Immature natural killer cell (primary cell): ENCODE data around the gene CDH16. TPM values are rescaled to one million over a fixed set of nuclear protein-coding genes. Genes with fewer than 3 reads are reported as not detected.
A peak's percentile ranks its signal among the peaks of the same experiment; 100 is the strongest.

Experiments
- DNase-seq, 3 donors: peaks; one replicate each; pipeline ENCODE4 v3.0.0; 2022; ENCODE audit warnings: mixed read lengths in 1 of 3
- H3K27ac Mint-ChIP-seq, 6 donors: one replicate each; pipeline ENCODE4 v1.8.0; 2020; ENCODE audit warnings: mixed read lengths in 6 of 6, mild to moderate bottlenecking in 5 of 6, inconsistent platforms in 4 of 6, moderate library complexity in 3 of 6
- H3K27me3 Mint-ChIP-seq, 3 donors: one replicate each; pipeline ENCODE4 v1.8.0; 2020 to 2021; ENCODE audit warnings: low read depth in 3 of 3, mild to moderate bottlenecking in 3 of 3, mixed read lengths in 3 of 3, moderate library complexity in 3 of 3, inconsistent platforms in 1 of 3
- H3K36me3 Mint-ChIP-seq, 3 donors: one replicate each; pipeline ENCODE4 v1.8.0; 2020; ENCODE audit warnings: mixed read lengths in 3 of 3, inconsistent platforms in 2 of 3, mild to moderate bottlenecking in 2 of 3
- H3K4me1 Mint-ChIP-seq, 2 donors: one replicate each; pipeline ENCODE4 v1.8.0; 2020; ENCODE audit warnings: inconsistent platforms in 2 of 2, mild to moderate bottlenecking in 2 of 2, mixed read lengths in 2 of 2, moderate library complexity in 1 of 2
- H3K4me3 Mint-ChIP-seq, 5 donors: one replicate each; pipeline ENCODE4 v1.8.0; 2020; ENCODE audit warnings: mild to moderate bottlenecking in 5 of 5, mixed read lengths in 5 of 5, inconsistent platforms in 3 of 5, moderate library complexity in 3 of 5
- H3K9me3 Mint-ChIP-seq, 6 donors: one replicate each; pipeline ENCODE4 v1.8.0; 2020; ENCODE audit warnings: mild to moderate bottlenecking in 6 of 6, mixed read lengths in 6 of 6, inconsistent platforms in 4 of 6, moderate library complexity in 3 of 6
- polyA plus RNA-seq, 3 donors: library from polyadenylated mRNA; unstranded; fragments of 300-500 nt; fragmentation: Illumina TruSeq; gene quantifications; one replicate each; pipeline ENCODE4 v1.2.3, GENCODE V29; 2021

The CDH16 gene
- polyA plus RNA-seq, 3 donors from 2014 or later, result not detected

- Mint-ChIP-seq H3K4me1 (peaks cover 24 to 29% of the 10 kb centered on the region in 2 donors), H3K36me3 (peaks cover 0 to 6% (median 0%) of the 10 kb centered on the region in 3 donors), H3K27ac (no peak overlapping the region), H3K27me3 (peaks cover 5 to 12% (median 7%) of the 10 kb centered on the region in 3 donors), H3K4me3 (no peak overlapping the region), H3K9me3 (no peaks in the 10 kb centered on the region)
- peak in 1 of 3 donors; percentile 26 for DNase-seq
Measured at GRCh38 chr16:66928702-66929388, 10.2 kb upstream of the CDH16 start.

GRCh38 chr16:66927918-66928649, 9.4 kb upstream of the CDH16 start:
- Mint-ChIP-seq H3K4me1 (peaks cover 16 to 22% of the 10 kb centered on the region in 2 donors), H3K4me3 (no peak overlapping the region), H3K36me3 (peaks cover 0 to 2% (median 0%) of the 10 kb centered on the region in 3 donors), H3K9me3 (no peaks in the 10 kb centered on the region), H3K27ac (peak overlapping the region in 2 of 6 donors; percentile 26 to 61), H3K27me3 (peaks cover 4 to 10% (median 6%) of the 10 kb centered on the region in 3 donors)
- DNase-seq, result no peak

GRCh38 chr16:66926961-66927436, 8.3 kb upstream of the CDH16 start:
- Mint-ChIP-seq H3K4me1 (peaks cover 5 to 12% of the 10 kb centered on the region in 2 donors), H3K4me3 (no peak overlapping the region), H3K27ac (no peak overlapping the region), H3K36me3 (no peaks in the 10 kb centered on the region), H3K9me3 (no peaks in the 10 kb centered on the region), H3K27me3 (peaks cover 1 to 10% (median 5%) of the 10 kb centered on the region in 3 donors)
- no peak for DNase-seq

GRCh38 chr16:66926171-66926947, 7.7 kb upstream of the CDH16 start:
- Mint-ChIP-seq H3K36me3 (no peaks in the 10 kb centered on the region), H3K27ac (no peak overlapping the region), H3K9me3 (no peaks in the 10 kb centered on the region), H3K27me3 (peaks cover 1 to 11% (median 6%) of the 10 kb centered on the region in 3 donors), H3K4me1 (peaks cover 0 to 12% of the 10 kb centered on the region in 2 donors), H3K4me3 (peak overlapping the region in 3 of 5 donors; percentile 74 to 85 (median 79))
- DNase-seq, result no peak

- peak; percentile 18 to 48 (median 32) for DNase-seq
- Mint-ChIP-seq H3K36me3 (no peaks in the 10 kb centered on the region), H3K27me3 (peaks cover 1 to 16% (median 9%) of the 10 kb centered on the region in 3 donors), H3K4me1 (peaks cover 0 to 12% of the 10 kb centered on the region in 2 donors), H3K27ac (peak within 1 kb of the TSS in 2 of 6 donors; percentile 40 to 53), H3K4me3 (peak within 1 kb of the TSS; percentile 71 to 85 (median 79)), H3K9me3 (no peaks in the 10 kb centered on the region)
Measured at GRCh38 chr16:66925322-66925840, 6.7 kb upstream of the CDH16 start, which contains the start of gene RRAD. TSS of gene RRAD (minus strand) at chr16:66925535. CDS start at chr16:66925179, 356 bp downstream.

GRCh38 chr16:66924527-66925321, 6.0 kb upstream of the CDH16 start:
- peak; percentile 47 to 61 (median 54) for DNase-seq
- no peaks in the 10 kb centered on the region for H3K36me3 Mint-ChIP-seq
- H3K27me3 Mint-ChIP-seq, result peaks cover 1 to 16% (median 9%) of the 10 kb centered on the region in 3 donors
- H3K4me3 Mint-ChIP-seq, result peak overlapping the region; percentile 55 to 81 (median 67)
- no peaks in the 10 kb centered on the region for H3K9me3 Mint-ChIP-seq
- peak overlapping the region in 1 of 6 donors; percentile 34 for H3K27ac Mint-ChIP-seq
- H3K4me1 Mint-ChIP-seq, result peaks cover 0 to 11% of the 10 kb centered on the region in 2 donors

- Mint-ChIP-seq H3K4me3 (peak overlapping the region in 1 of 5 donors; percentile 4), H3K9me3 (no peaks in the 10 kb centered on the region), H3K4me1 (peaks cover 0 to 8% of the 10 kb centered on the region in 2 donors), H3K27ac (no peak overlapping the region), H3K27me3 (peaks cover 1 to 16% (median 12%) of the 10 kb centered on the region in 3 donors), H3K36me3 (no peaks in the 10 kb centered on the region)
- no peak for DNase-seq
Measured at GRCh38 chr16:66923866-66924265, 5.2 kb upstream of the CDH16 start.

- Mint-ChIP-seq H3K4me3 (peak overlapping the region in 1 of 5 donors; percentile 36), H3K36me3 (no peaks in the 10 kb centered on the region), H3K27me3 (peaks cover 1 to 16% (median 12%) of the 10 kb centered on the region in 3 donors), H3K27ac (no peak overlapping the region), H3K9me3 (no peaks in the 10 kb centered on the region), H3K4me1 (peaks cover 0 to 8% of the 10 kb centered on the region in 2 donors)
- no peak for DNase-seq
Measured at GRCh38 chr16:66923247-66923731, 4.6 kb upstream of the CDH16 start.

- no peaks in the 10 kb centered on the region for H3K9me3 Mint-ChIP-seq
- no peak overlapping the region for H3K27ac Mint-ChIP-seq
- DNase-seq, result no peak
Measured at GRCh38 chr16:66921729-66922450, 3.2 kb upstream of the CDH16 start.

GRCh38 chr16:66920924-66921680, 2.4 kb upstream of the CDH16 start:
- Mint-ChIP-seq H3K4me1 (peaks cover 0 to 8% of the 10 kb centered on the region in 2 donors), H3K4me3 (no peak overlapping the region), H3K27me3 (peaks cover 1 to 17% (median 12%) of the 10 kb centered on the region in 3 donors), H3K9me3 (no peaks in the 10 kb centered on the region), H3K27ac (no peak overlapping the region), H3K36me3 (no peaks in the 10 kb centered on the region)
- no peak for DNase-seq

More at GRCh38 chr16:66921729-66922450, 3.2 kb upstream of the CDH16 start:
- peaks cover 0 to 8% of the 10 kb centered on the region in 2 donors for H3K4me1 Mint-ChIP-seq
- H3K4me3 Mint-ChIP-seq, result no peak overlapping the region
- H3K36me3 Mint-ChIP-seq, result no peaks in the 10 kb centered on the region
- H3K27me3 Mint-ChIP-seq, result peaks cover 1 to 15% (median 12%) of the 10 kb centered on the region in 3 donors

- Mint-ChIP-seq H3K36me3 (no peaks in the 10 kb centered on the region), H3K4me1 (peaks cover 0 to 4% of the 10 kb centered on the region in 2 donors), H3K27ac (no peak overlapping the region), H3K27me3 (peaks cover 0 to 12% (median 10%) of the 10 kb centered on the region in 3 donors), H3K9me3 (peaks cover 0 to 1% (median 0%) of the 10 kb centered on the region in 6 donors), H3K4me3 (no peak overlapping the region)
- no peak for DNase-seq
Measured at GRCh38 chr16:66920299-66920590, 1.6 kb upstream of the CDH16 start.
